ENCODE results near the gene ABI1.
A peak's percentile ranks its signal among the peaks of the same experiment; 100 is the strongest.

ABI1 gene

GRCh38 chr10:26725837-26726727 lies 134.7 kb downstream of the ABI1 start:
- no peaks in the 10 kb centered on the region for H3K9me3 ChIP-seq (ENCODE audit: control insufficient read depth in 1 of 2, low read length in 2 of 2)
- H3K36me3 ChIP-seq (ENCODE audit: control insufficient read depth in 1 of 2, insufficient read depth in 2 of 2, low read length in 2 of 2): peaks cover 6 to 76% of the 10 kb centered on the region in 2 donors
- no peaks in the 10 kb centered on the region for H3K4me1 ChIP-seq (ENCODE audit: control insufficient read depth in 1 of 2, insufficient read depth in 2 of 2, low read length in 2 of 2)
- H3K27me3 ChIP-seq (ENCODE audit: control insufficient read depth in 1 of 2, insufficient read depth in 2 of 2, low read length in 2 of 2): no peaks in the 10 kb centered on the region
- no peak overlapping the region for H3K4me3 ChIP-seq (ENCODE audit: low read depth in 1 of 2, low read length in 2 of 2)
- no peak overlapping the region for H3K27ac ChIP-seq (ENCODE audit: low read depth, low read length)
- H3K9ac ChIP-seq (ENCODE audit: low read depth in 1 of 2, low read length in 2 of 2): no peak overlapping the region

GRCh38 chr10:26723016-26723415 lies 137.7 kb downstream of the ABI1 start:
- Histone ChIP-seq H3K27ac (ENCODE audit: low read depth, low read length) (no peak overlapping the region), H3K9ac (ENCODE audit: low read depth in 1 of 2, low read length in 2 of 2) (no peak overlapping the region), H3K4me3 (ENCODE audit: low read depth in 1 of 2, low read length in 2 of 2) (no peak overlapping the region), H3K4me1 (ENCODE audit: control insufficient read depth in 1 of 2, insufficient read depth in 2 of 2, low read length in 2 of 2) (no peaks in the 10 kb centered on the region), H3K9me3 (ENCODE audit: control insufficient read depth in 1 of 2, low read length in 2 of 2) (no peaks in the 10 kb centered on the region), H3K36me3 (ENCODE audit: control insufficient read depth in 1 of 2, insufficient read depth in 2 of 2, low read length in 2 of 2) (peaks cover 4 to 62% of the 10 kb centered on the region in 2 donors), H3K27me3 (ENCODE audit: control insufficient read depth in 1 of 2, insufficient read depth in 2 of 2, low read length in 2 of 2) (no peaks in the 10 kb centered on the region)

- H3K4me1 ChIP-seq (ENCODE audit: control insufficient read depth in 1 of 2, insufficient read depth in 2 of 2, low read length in 2 of 2): no peaks in the 10 kb centered on the region
- H3K36me3 ChIP-seq (ENCODE audit: control insufficient read depth in 1 of 2, insufficient read depth in 2 of 2, low read length in 2 of 2): peaks cover 8 to 58% of the 10 kb centered on the region in 2 donors
- H3K9me3 ChIP-seq (ENCODE audit: control insufficient read depth in 1 of 2, low read length in 2 of 2): no peaks in the 10 kb centered on the region
- H3K27me3 ChIP-seq (ENCODE audit: control insufficient read depth in 1 of 2, insufficient read depth in 2 of 2, low read length in 2 of 2): no peaks in the 10 kb centered on the region
- no peak overlapping the region for H3K9ac ChIP-seq (ENCODE audit: low read depth in 1 of 2, low read length in 2 of 2)
- no peak overlapping the region for H3K4me3 ChIP-seq (ENCODE audit: low read depth in 1 of 2, low read length in 2 of 2)
- no peak overlapping the region for H3K27ac ChIP-seq (ENCODE audit: low read depth, low read length)
These were observed 139.2 kb downstream of the ABI1 start for GRCh38 chr10:26721561-26721960.

GRCh38 chr10:26717476-26717875 lies 143.3 kb downstream of the ABI1 start:
- H3K27me3 ChIP-seq (ENCODE audit: control insufficient read depth in 1 of 2, insufficient read depth in 2 of 2, low read length in 2 of 2): no peaks in the 10 kb centered on the region
- H3K4me3 ChIP-seq (ENCODE audit: low read depth in 1 of 2, low read length in 2 of 2): no peak overlapping the region
- H3K4me1 ChIP-seq (ENCODE audit: control insufficient read depth in 1 of 2, insufficient read depth in 2 of 2, low read length in 2 of 2): peaks cover 12 to 22% of the 10 kb centered on the region in 2 donors
- no peak overlapping the region for H3K9ac ChIP-seq (ENCODE audit: low read depth in 1 of 2, low read length in 2 of 2)
- H3K36me3 ChIP-seq (ENCODE audit: control insufficient read depth in 1 of 2, insufficient read depth in 2 of 2, low read length in 2 of 2): peaks cover 4 to 20% of the 10 kb centered on the region in 2 donors
- no peaks in the 10 kb centered on the region for H3K9me3 ChIP-seq (ENCODE audit: control insufficient read depth in 1 of 2, low read length in 2 of 2)
- no peak overlapping the region for H3K27ac ChIP-seq (ENCODE audit: low read depth, low read length)

- no peak overlapping the region for H3K9ac ChIP-seq (ENCODE audit: low read depth in 1 of 2, low read length in 2 of 2)
These were observed 145.6 kb downstream of the ABI1 start for GRCh38 chr10:26715137-26715487.

GRCh38 chr10:26714415-26715136 lies 146.2 kb downstream of the ABI1 start:
- Histone ChIP-seq H3K27me3 (ENCODE audit: control insufficient read depth in 1 of 2, insufficient read depth in 2 of 2, low read length in 2 of 2) (no peaks in the 10 kb centered on the region), H3K27ac (ENCODE audit: low read depth, low read length) (peak overlapping the region; percentile 73), H3K4me3 (ENCODE audit: low read depth in 1 of 2, low read length in 2 of 2) (no peak overlapping the region)

More at GRCh38 chr10:26715137-26715487, 145.6 kb downstream of the ABI1 start:
- Histone ChIP-seq H3K4me1 (ENCODE audit: control insufficient read depth in 1 of 2, insufficient read depth in 2 of 2, low read length in 2 of 2) (peaks cover 18 to 22% of the 10 kb centered on the region in 2 donors), H3K9me3 (ENCODE audit: control insufficient read depth in 1 of 2, low read length in 2 of 2) (no peaks in the 10 kb centered on the region), H3K36me3 (ENCODE audit: control insufficient read depth in 1 of 2, insufficient read depth in 2 of 2, low read length in 2 of 2) (peaks cover 4 to 5% of the 10 kb centered on the region in 2 donors), H3K27me3 (ENCODE audit: control insufficient read depth in 1 of 2, insufficient read depth in 2 of 2, low read length in 2 of 2) (no peaks in the 10 kb centered on the region), H3K4me3 (ENCODE audit: low read depth in 1 of 2, low read length in 2 of 2) (no peak overlapping the region), H3K27ac (ENCODE audit: low read depth, low read length) (peak overlapping the region; percentile 73)

GRCh38 chr10:26711324-26711723 lies 149.4 kb downstream of the ABI1 start:
- no peak overlapping the region for H3K9ac ChIP-seq (ENCODE audit: low read depth in 1 of 2, low read length in 2 of 2)
- H3K27ac ChIP-seq (ENCODE audit: low read depth, low read length): no peak overlapping the region
- H3K36me3 ChIP-seq (ENCODE audit: control insufficient read depth in 1 of 2, insufficient read depth in 2 of 2, low read length in 2 of 2): peaks cover 16 to 30% of the 10 kb centered on the region in 2 donors
- no peaks in the 10 kb centered on the region for H3K9me3 ChIP-seq (ENCODE audit: control insufficient read depth in 1 of 2, low read length in 2 of 2)
- H3K4me3 ChIP-seq (ENCODE audit: low read depth in 1 of 2, low read length in 2 of 2): no peak overlapping the region
- no peaks in the 10 kb centered on the region for H3K27me3 ChIP-seq (ENCODE audit: control insufficient read depth in 1 of 2, insufficient read depth in 2 of 2, low read length in 2 of 2)
- H3K4me1 ChIP-seq (ENCODE audit: control insufficient read depth in 1 of 2, insufficient read depth in 2 of 2, low read length in 2 of 2): peaks cover 18 to 22% of the 10 kb centered on the region in 2 donors

More at GRCh38 chr10:26714415-26715136, 146.2 kb downstream of the ABI1 start:
- no peaks in the 10 kb centered on the region for H3K9me3 ChIP-seq (ENCODE audit: control insufficient read depth in 1 of 2, low read length in 2 of 2)
- peaks cover 4 to 7% of the 10 kb centered on the region in 2 donors for H3K36me3 ChIP-seq (ENCODE audit: control insufficient read depth in 1 of 2, insufficient read depth in 2 of 2, low read length in 2 of 2)
- H3K9ac ChIP-seq (ENCODE audit: low read depth in 1 of 2, low read length in 2 of 2): no peak overlapping the region
- H3K4me1 ChIP-seq (ENCODE audit: control insufficient read depth in 1 of 2, insufficient read depth in 2 of 2, low read length in 2 of 2): peaks cover 18 to 22% of the 10 kb centered on the region in 2 donors

GRCh38 chr10:26706936-26707335 lies 153.8 kb downstream of the ABI1 start:
- Histone ChIP-seq H3K9ac (ENCODE audit: low read depth in 1 of 2, low read length in 2 of 2) (no peak overlapping the region), H3K9me3 (ENCODE audit: control insufficient read depth in 1 of 2, low read length in 2 of 2) (no peaks in the 10 kb centered on the region), H3K27me3 (ENCODE audit: control insufficient read depth in 1 of 2, insufficient read depth in 2 of 2, low read length in 2 of 2) (no peaks in the 10 kb centered on the region), H3K4me3 (ENCODE audit: low read depth in 1 of 2, low read length in 2 of 2) (no peak overlapping the region), H3K36me3 (ENCODE audit: control insufficient read depth in 1 of 2, insufficient read depth in 2 of 2, low read length in 2 of 2) (peaks cover 16 to 44% of the 10 kb centered on the region in 2 donors), H3K27ac (ENCODE audit: low read depth, low read length) (no peak overlapping the region), H3K4me1 (ENCODE audit: control insufficient read depth in 1 of 2, insufficient read depth in 2 of 2, low read length in 2 of 2) (peaks cover 0 to 3% of the 10 kb centered on the region in 2 donors)

- peaks cover 0 to 7% of the 10 kb centered on the region in 2 donors for H3K4me1 ChIP-seq (ENCODE audit: control insufficient read depth in 1 of 2, insufficient read depth in 2 of 2, low read length in 2 of 2)
- H3K27ac ChIP-seq (ENCODE audit: low read depth, low read length): no peak overlapping the region
These were observed 154.6 kb downstream of the ABI1 start for GRCh38 chr10:26706206-26706605.

GRCh38 chr10:26703974-26704373 lies 156.8 kb downstream of the ABI1 start:
- Histone ChIP-seq H3K9me3 (ENCODE audit: control insufficient read depth in 1 of 2, low read length in 2 of 2) (no peaks in the 10 kb centered on the region), H3K36me3 (ENCODE audit: control insufficient read depth in 1 of 2, insufficient read depth in 2 of 2, low read length in 2 of 2) (peaks cover 16 to 38% of the 10 kb centered on the region in 2 donors), H3K4me3 (ENCODE audit: low read depth in 1 of 2, low read length in 2 of 2) (no peak overlapping the region), H3K4me1 (ENCODE audit: control insufficient read depth in 1 of 2, insufficient read depth in 2 of 2, low read length in 2 of 2) (peaks cover 5 to 17% of the 10 kb centered on the region in 2 donors), H3K27me3 (ENCODE audit: control insufficient read depth in 1 of 2, insufficient read depth in 2 of 2, low read length in 2 of 2) (no peaks in the 10 kb centered on the region), H3K27ac (ENCODE audit: low read depth, low read length) (no peak overlapping the region), H3K9ac (ENCODE audit: low read depth in 1 of 2, low read length in 2 of 2) (no peak overlapping the region)

More at GRCh38 chr10:26706206-26706605, 154.6 kb downstream of the ABI1 start:
- Histone ChIP-seq H3K36me3 (ENCODE audit: control insufficient read depth in 1 of 2, insufficient read depth in 2 of 2, low read length in 2 of 2) (peaks cover 16 to 44% of the 10 kb centered on the region in 2 donors), H3K4me3 (ENCODE audit: low read depth in 1 of 2, low read length in 2 of 2) (no peak overlapping the region), H3K9ac (ENCODE audit: low read depth in 1 of 2, low read length in 2 of 2) (no peak overlapping the region), H3K27me3 (ENCODE audit: control insufficient read depth in 1 of 2, insufficient read depth in 2 of 2, low read length in 2 of 2) (no peaks in the 10 kb centered on the region), H3K9me3 (ENCODE audit: control insufficient read depth in 1 of 2, low read length in 2 of 2) (no peaks in the 10 kb centered on the region)

Data from duodenal mucosa (tissue), 2 donors.